NCI-H2227 (cell line): ENCODE measurements around the gene PLCH2.

Source experiments
- DNase-seq: peaks from one replicate; lab custom pipeline; 2025; ENCODE audit not compliant: unreplicated experiment; lab: John Stamatoyannopoulos, UW

The PLCH2 gene

GRCh38 chr1:2526824-2527555 lies 50.9 kb downstream of the PLCH2 start:
- peak; percentile 79 for DNase-seq

- DNase-seq = no peak
These were observed 51.4 kb downstream of the PLCH2 start for GRCh38 chr1:2527556-2527860.

GRCh38 chr1:2528016-2528415 lies 51.9 kb downstream of the PLCH2 start:
- DNase-seq = no peak

GRCh38 chr1:2528611-2528965 lies 52.5 kb downstream of the PLCH2 start:
- DNase-seq = no peak

- DNase-seq = no peak
These were observed 53.1 kb downstream of the PLCH2 start for GRCh38 chr1:2528966-2529783.

- peak; percentile 47 for DNase-seq
These were observed 53.9 kb downstream of the PLCH2 start, which contains the start of gene HES5 for GRCh38 chr1:2529784-2530512. Gene HES5 (minus strand): TSS chr1:2530263. CDS start chr1:2530164, 99 bp downstream.

- no peak for DNase-seq
These were observed 54.6 kb downstream of the PLCH2 start for GRCh38 chr1:2530513-2531361.

GRCh38 chr1:2532485-2533160 lies 56.5 kb downstream of the PLCH2 start:
- no peak for DNase-seq

GRCh38 chr1:2533365-2533764 lies 57.3 kb downstream of the PLCH2 start:
- no peak for DNase-seq

- DNase-seq = no peak
These were observed 58.2 kb downstream of the PLCH2 start for GRCh38 chr1:2534315-2534686.

GRCh38 chr1:2534687-2535441 lies 58.8 kb downstream of the PLCH2 start:
- DNase-seq = no peak

GRCh38 chr1:2535455-2535854 lies 59.4 kb downstream of the PLCH2 start:
- no peak for DNase-seq

- DNase-seq = no peak
These were observed 59.9 kb downstream of the PLCH2 start for GRCh38 chr1:2535981-2536380.

GRCh38 chr1:2537784-2538115 lies 61.7 kb downstream of the PLCH2 start:
- DNase-seq = no peak

- DNase-seq = no peak
These were observed 62.3 kb downstream of the PLCH2 start for GRCh38 chr1:2538376-2538775.

- DNase-seq = no peak
These were observed 62.8 kb downstream of the PLCH2 start for GRCh38 chr1:2538872-2539271.

GRCh38 chr1:2539312-2539907 lies 63.3 kb downstream of the PLCH2 start:
- DNase-seq = no peak

GRCh38 chr1:2540816-2541492 lies 64.9 kb downstream of the PLCH2 start:
- peak; percentile 74 for DNase-seq
